ENCODE measurements around the gene SPON2.
"Not testable (repeated sequence)": the region's sequence is repeated elsewhere in the genome, so short reads cannot be mapped to it uniquely, and the experiment has no call there.

SPON2 gene

GRCh38 chr4:1137063-1137776, 35.2 kb downstream of the SPON2 start:
- Histone ChIP-seq H3K36me3 (no peaks in the 10 kb centered on the region), H3K9me3 (no peaks in the 10 kb centered on the region), H3K4me3 (no peak overlapping the region), H3K4me1 (no peaks in the 10 kb centered on the region), H3K27ac (no peak overlapping the region), H3K27me3 (peaks cover 0 to 12% of the 10 kb centered on the region in 2 donors)
- TF ChIP-seq, protein P1, sequence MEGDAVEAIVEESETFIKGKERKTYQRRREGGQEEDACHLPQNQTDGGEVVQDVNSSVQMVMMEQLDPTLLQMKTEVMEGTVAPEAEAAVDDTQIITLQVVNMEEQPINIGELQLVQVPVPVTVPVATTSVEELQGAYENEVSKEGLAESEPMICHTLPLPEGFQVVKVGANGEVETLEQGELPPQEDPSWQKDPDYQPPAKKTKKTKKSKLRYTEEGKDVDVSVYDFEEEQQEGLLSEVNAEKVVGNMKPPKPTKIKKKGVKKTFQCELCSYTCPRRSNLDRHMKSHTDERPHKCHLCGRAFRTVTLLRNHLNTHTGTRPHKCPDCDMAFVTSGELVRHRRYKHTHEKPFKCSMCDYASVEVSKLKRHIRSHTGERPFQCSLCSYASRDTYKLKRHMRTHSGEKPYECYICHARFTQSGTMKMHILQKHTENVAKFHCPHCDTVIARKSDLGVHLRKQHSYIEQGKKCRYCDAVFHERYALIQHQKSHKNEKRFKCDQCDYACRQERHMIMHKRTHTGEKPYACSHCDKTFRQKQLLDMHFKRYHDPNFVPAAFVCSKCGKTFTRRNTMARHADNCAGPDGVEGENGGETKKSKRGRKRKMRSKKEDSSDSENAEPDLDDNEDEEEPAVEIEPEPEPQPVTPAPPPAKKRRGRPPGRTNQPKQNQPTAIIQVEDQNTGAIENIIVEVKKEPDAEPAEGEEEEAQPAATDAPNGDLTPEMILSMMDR (IDR thresholded peaks at IDR 0.05) = no peak
- no peak for DNase-seq
- intact Hi-C loops (cut with DNase I; ENCODE audit: low total_unique reads) = loop anchor here (10.0 kb wide), 1 partner anchor 218 kb away; no protein-coding TSS in a partner anchor

GRCh38 chr4:1136048-1136447, 36.3 kb downstream of the SPON2 start:
- TF ChIP-seq, protein P1 (IDR thresholded peaks at IDR 0.05) = no peak
- H3K4me1 ChIP-seq = no peaks in the 10 kb centered on the region
- no peaks in the 10 kb centered on the region for H3K36me3 ChIP-seq
- intact Hi-C loops (cut with DNase I; ENCODE audit: low total_unique reads) = loop anchor here (10.0 kb wide), 1 partner anchor 219 kb away; no protein-coding TSS in a partner anchor
- no peak for DNase-seq
- no peak overlapping the region for H3K27ac ChIP-seq
- no peak overlapping the region for H3K4me3 ChIP-seq
- no peaks in the 10 kb centered on the region for H3K9me3 ChIP-seq
- peaks cover 0 to 12% of the 10 kb centered on the region in 2 donors for H3K27me3 ChIP-seq

DNA sequence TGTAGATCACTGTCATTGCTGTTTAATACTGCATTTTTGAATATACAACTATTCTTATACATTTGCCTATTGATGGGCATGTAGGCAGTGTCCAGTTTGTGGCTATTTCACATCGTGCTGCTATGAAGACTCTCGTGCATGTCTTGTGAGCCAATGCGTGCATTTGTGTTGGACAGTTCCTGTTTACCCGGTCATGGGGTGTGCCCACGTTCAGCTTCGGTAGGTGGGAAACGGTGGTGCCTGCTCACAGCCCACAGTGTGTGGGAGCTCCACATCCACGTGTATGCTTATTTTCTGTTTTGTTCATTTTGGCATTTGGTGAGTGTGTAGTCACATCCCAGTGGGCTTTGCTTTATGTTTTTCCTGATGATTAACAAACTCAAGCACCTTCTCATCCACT, 39.4 kb downstream of the SPON2 start:
- Histone ChIP-seq H3K27ac (no peak overlapping the region), H3K27me3 (no peaks in the 10 kb centered on the region), H3K4me3 (no peak overlapping the region), H3K9me3 (no peaks in the 10 kb centered on the region), H3K4me1 (peaks cover 0 to 5% (median 0%) of the 10 kb centered on the region in 4 donors), H3K36me3 (no peaks in the 10 kb centered on the region)
- TF ChIP-seq, protein P1 (IDR thresholded peaks at IDR 0.05) = no peak
- DNase-seq = no peak
- intact Hi-C loops (cut with DNase I; ENCODE audit: low total_unique reads) = loop anchor here (5.0 to 10.0 kb wide), 2 partner anchors 34 to 222 kb away; no protein-coding TSS in a partner anchor

- no peaks in the 10 kb centered on the region for H3K9me3 ChIP-seq
- DNase-seq = peak; percentile 48 to 80
- TF ChIP-seq, protein P1 (IDR thresholded peaks at IDR 0.05) = peak; percentile 96 to 100
- no peak overlapping the region for H3K4me3 ChIP-seq
- H3K4me1 ChIP-seq = peaks cover 0 to 5% (median 0%) of the 10 kb centered on the region in 4 donors
- H3K36me3 ChIP-seq = no peaks in the 10 kb centered on the region
- no peaks in the 10 kb centered on the region for H3K27me3 ChIP-seq
- no peak overlapping the region for H3K27ac ChIP-seq
- intact Hi-C loops (cut with DNase I; ENCODE audit: low total_unique reads) = loop anchor here (2.0 to 10.0 kb wide), 3 partner anchors 37 to 224 kb away; no protein-coding TSS in a partner anchor
These were observed 41.8 kb downstream of the SPON2 start for GRCh38 chr4:1130316-1131186.

- Histone ChIP-seq H3K9me3 (no peaks in the 10 kb centered on the region), H3K4me3 (no peak overlapping the region), H3K27me3 (no peaks in the 10 kb centered on the region), H3K36me3 (no peaks in the 10 kb centered on the region), H3K4me1 (peaks cover 0 to 5% (median 0%) of the 10 kb centered on the region in 4 donors), H3K27ac (no peak overlapping the region)
- TF ChIP-seq, protein P1 (IDR thresholded peaks at IDR 0.05) = no peak
- no peak for DNase-seq
- intact Hi-C loops (cut with DNase I; ENCODE audit: low total_unique reads) = no loop called here
These were observed 45.9 kb downstream of the SPON2 start for GRCh38 chr4:1126506-1126905.

DNA sequence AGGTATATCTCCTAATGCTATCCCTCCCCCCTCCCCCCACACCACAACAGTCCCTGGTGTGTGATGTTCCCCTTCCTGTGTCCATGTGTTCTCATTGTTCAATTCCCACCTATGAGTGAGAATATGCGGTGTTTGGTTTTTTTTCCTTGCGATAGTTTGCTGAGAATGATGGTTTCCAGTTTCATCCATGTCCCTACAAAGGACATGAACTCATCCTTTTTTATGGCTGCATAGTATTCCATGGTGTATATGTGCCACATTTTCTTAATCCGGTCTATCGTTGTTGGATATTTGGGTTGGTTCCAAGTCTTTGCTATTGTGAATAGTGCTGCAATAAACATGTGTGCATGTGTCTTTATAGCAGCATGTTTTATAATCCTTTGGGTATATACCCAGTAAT, 46.9 kb downstream of the SPON2 start:
- H3K27me3 ChIP-seq; intact Hi-C loops (cut with DNase I; ENCODE audit: low total_unique reads); H3K9me3 ChIP-seq; DNase-seq; H3K4me1 ChIP-seq; H3K4me3 ChIP-seq; H3K36me3 ChIP-seq; H3K27ac ChIP-seq: not testable (repeated sequence)
